H9 (cell line): ENCODE data around the gene OSTC. TPM values are rescaled to one million over a fixed set of nuclear protein-coding genes. Genes with fewer than 3 reads are reported as not detected.

Experiments used
- DNase-seq: peaks from one replicate; pipeline ENCODE4 v3.0.0-alpha.2; 2017
- H2AFZ ChIP-seq: one replicate; pipeline ENCODE4 v1.6.1; 2013; ENCODE audit warnings: mild to moderate bottlenecking, low read length, control low read depth, moderate library complexity
- H2AK5ac ChIP-seq: 2 replicates; pipeline ENCODE4 v1.6.1; 2013; ENCODE audit warnings: low read length, control low read depth, mixed read lengths; ENCODE audit not compliant: insufficient read length
- H2BK120ac ChIP-seq: one replicate; pipeline ENCODE4 v1.6.1; 2013; ENCODE audit warnings: low read depth, mild to moderate bottlenecking, low read length, control low read depth, inconsistent platforms; ENCODE audit not compliant: poor library complexity, severe bottlenecking
- H2BK12ac ChIP-seq: 2 replicates; pipeline ENCODE4 v1.6.1; 2013; ENCODE audit warnings: low read length, control low read depth, mixed read lengths, low read depth; ENCODE audit not compliant: insufficient read length
- H2BK15ac ChIP-seq: 2 replicates; pipeline ENCODE4 v1.6.1; 2013; ENCODE audit warnings: low read depth, low read length, control low read depth
- H2BK20ac ChIP-seq: one replicate; pipeline ENCODE4 v1.6.1; 2013; ENCODE audit warnings: low read depth, mild to moderate bottlenecking, low read length, control low read depth, inconsistent platforms; ENCODE audit not compliant: poor library complexity, severe bottlenecking
- H2BK5ac ChIP-seq: 2 replicates; pipeline ENCODE4 v1.6.1; 2013; ENCODE audit warnings: low read length, control low read depth, mixed read lengths; ENCODE audit not compliant: insufficient read length
- H3K14ac ChIP-seq: 2 replicates; pipeline ENCODE4 v1.6.1; 2013; ENCODE audit warnings: low read length, control low read depth; ENCODE audit not compliant: insufficient read depth
- H3K18ac ChIP-seq: 2 replicates; pipeline ENCODE4 v1.6.1; 2013; ENCODE audit warnings: low read depth, mild to moderate bottlenecking, mixed read lengths, low read length, control low read depth; ENCODE audit not compliant: insufficient read length
- H3K23ac ChIP-seq: 2 replicates; pipeline ENCODE4 v1.6.1; 2013; ENCODE audit warnings: low read length, control low read depth, mixed read lengths, low read depth; ENCODE audit not compliant: insufficient read length
- H3K23me2 ChIP-seq: 2 replicates; pipeline ENCODE4 v1.6.1; 2013; ENCODE audit warnings: low read depth, mild to moderate bottlenecking, mixed read lengths, low read length, control low read depth; ENCODE audit not compliant: insufficient read length, poor library complexity, severe bottlenecking
- H3K27ac ChIP-seq: 2 replicates; pipeline ENCODE4 v1.5.1; 2013; ENCODE audit warnings: low read length, control low read depth, mixed read lengths, low read depth; ENCODE audit not compliant: insufficient read length
- H3K27me3 ChIP-seq: 2 replicates; pipeline ENCODE4 v1.6.1; 2013; ENCODE audit warnings: low read length, control low read depth, inconsistent platforms; ENCODE audit not compliant: insufficient read depth
- H3K4ac ChIP-seq: 2 replicates; pipeline ENCODE4 v1.6.1; 2013; ENCODE audit warnings: low read depth, mild to moderate bottlenecking, control low read depth, inconsistent platforms, low read length, moderate library complexity
- H3K4me1 ChIP-seq: 2 replicates; pipeline ENCODE4 v1.6.1; 2013; ENCODE audit warnings: low read length, control low read depth, inconsistent platforms; ENCODE audit not compliant: insufficient read depth
- H3K4me2 ChIP-seq: 2 replicates; pipeline ENCODE4 v1.6.1; 2013; ENCODE audit warnings: low read length, control low read depth, mixed read lengths; ENCODE audit not compliant: insufficient read length, insufficient read depth
- H3K56ac ChIP-seq: 2 replicates; pipeline ENCODE4 v1.6.1; 2013; ENCODE audit warnings: low read depth, mild to moderate bottlenecking, mixed read lengths, low read length, control low read depth; ENCODE audit not compliant: insufficient read length
- H3K79me1 ChIP-seq: 2 replicates; pipeline ENCODE4 v1.6.1; 2013; ENCODE audit warnings: low read depth, mild to moderate bottlenecking, moderate library complexity, low read length, control low read depth, inconsistent platforms; ENCODE audit not compliant: insufficient read depth, poor library complexity, severe bottlenecking
- H3K79me2 ChIP-seq: 2 replicates; pipeline ENCODE4 v1.6.1; 2013; ENCODE audit warnings: low read length, control low read depth, inconsistent platforms; ENCODE audit not compliant: insufficient read depth
- H3K9ac ChIP-seq: 2 replicates; pipeline ENCODE4 v1.6.1; 2013; ENCODE audit warnings: low read length, control low read depth, mixed read lengths; ENCODE audit not compliant: insufficient read length; ENCODE audit errors: extremely low read depth
- H3K9me3 ChIP-seq: one replicate; pipeline ENCODE4 v1.6.1; 2013; ENCODE audit warnings: low read depth, low read length, inconsistent platforms; ENCODE audit not compliant: control insufficient read depth
- H3T11ph ChIP-seq: one replicate; pipeline ENCODE4 v1.6.1; 2013; ENCODE audit warnings: mild to moderate bottlenecking, low read length, control low read depth, inconsistent platforms
- H4K20me1 ChIP-seq: one replicate; pipeline ENCODE4 v1.6.1; 2013; ENCODE audit not compliant: control insufficient read depth, insufficient read length, insufficient read depth
- H4K5ac ChIP-seq: 2 replicates; pipeline ENCODE4 v1.6.1; 2013; ENCODE audit warnings: low read depth, mild to moderate bottlenecking, mixed read lengths, low read length, control low read depth; ENCODE audit not compliant: insufficient read length
- H4K8ac ChIP-seq: replicated peaks from 2 replicates; pipeline ENCODE4 v1.6.1; 2013; ENCODE audit warnings: low read length, control low read depth, mixed read lengths, low read depth; ENCODE audit not compliant: insufficient read length
- H4K91ac ChIP-seq: 2 replicates; pipeline ENCODE4 v1.6.1; 2013; ENCODE audit warnings: low read depth, mild to moderate bottlenecking, moderate library complexity, mixed read lengths, low read length, control low read depth; ENCODE audit not compliant: insufficient read length
- H3K27ac Mint-ChIP-seq, 3 experiments: 2 replicates in 2 of 3; 3 replicates in 1 of 3; pipeline ENCODE4 v1.8.0; 2020 to 2021; ENCODE audit warnings: mixed read lengths in 3 of 3, mild to moderate bottlenecking in 1 of 3, moderate library complexity in 1 of 3
- H3K27me3 Mint-ChIP-seq: 2 replicates; pipeline ENCODE4 v1.8.0; 2021; ENCODE audit warnings: low read depth, mild to moderate bottlenecking, moderate library complexity, mixed read lengths
- H3K36me3 Mint-ChIP-seq, 3 experiments: 2 replicates in 2 of 3; 3 replicates in 1 of 3; pipeline ENCODE4 v1.8.0; 2020 to 2021; ENCODE audit warnings: low read depth in 3 of 3, mixed read lengths in 3 of 3; ENCODE audit not compliant: insufficient read depth in 1 of 3
- H3K4me1 Mint-ChIP-seq, 2 experiments: 2 replicates each; pipeline ENCODE4 v1.8.0; 2020; ENCODE audit warnings: mixed read lengths in 2 of 2
- H3K4me3 Mint-ChIP-seq, 2 experiments: 2 replicates in 1 of 2; 3 replicates in 1 of 2; pipeline ENCODE4 v1.8.0; 2020 to 2021; ENCODE audit warnings: mild to moderate bottlenecking in 2 of 2, mixed read lengths in 2 of 2, moderate library complexity in 1 of 2
- H3K9me3 Mint-ChIP-seq, 2 experiments: 2 replicates in 1 of 2; 3 replicates in 1 of 2; pipeline ENCODE4 v1.8.0; 2020; ENCODE audit warnings: mild to moderate bottlenecking in 2 of 2, mixed read lengths in 2 of 2, moderate library complexity in 1 of 2
- WGBS: extraction: QIAGEN DNeasy Blood & Tissue Kit; methylation state at CpG from one replicate; pipeline ENCODE4 v1.1.7; 2013; ENCODE audit warnings: missing lambda C conversion rate, low lambda C conversion rate, mixed read lengths; ENCODE audit not compliant: insufficient read length; ENCODE audit errors: extremely low coverage; 5-methylcytosine and 5-hydroxymethylcytosine counted together
- total RNA-seq: library from RNA; stranded (reverse); gene quantifications from 2 replicates; pipeline ENCODE4 v1.2.1, GENCODE V29; 2021
- TF ChIP-seq, protein P1 (sequence below): fragments of 200-600 bp; sonication (generic); conservative IDR thresholded peaks from 3 replicates; pipeline ENCODE4 v1.8.0; 2021; ENCODE audit warnings: antibody characterized with exemption, mild to moderate bottlenecking

Gene OSTC
- total RNA-seq, 1 experiment from 2014 or later: 130 TPM

DNA sequence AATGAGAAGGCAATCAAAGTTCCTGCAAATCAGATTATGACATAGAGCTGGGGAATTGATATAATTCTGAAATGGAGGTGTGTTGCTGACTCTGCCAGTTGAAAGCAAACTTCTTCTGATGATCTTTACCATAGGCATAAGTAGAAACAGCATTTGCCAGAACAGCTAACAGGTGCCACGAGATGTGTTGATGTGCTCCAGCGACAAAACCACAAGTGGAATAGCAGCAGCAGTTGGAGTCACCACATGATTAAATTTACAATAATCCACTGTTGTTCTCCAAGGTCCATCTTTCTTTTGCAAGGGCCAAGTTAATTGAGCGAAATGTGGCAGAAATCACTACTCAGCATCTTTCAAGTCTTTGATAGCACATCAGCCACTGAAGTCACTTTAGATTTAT lies 3.7 kb upstream of the OSTC start:
- H3K18ac ChIP-seq: no peak overlapping the region
- no peak overlapping the region for H3K23ac ChIP-seq
- no peak overlapping the region for H3K4ac ChIP-seq
- H3K79me2 ChIP-seq: peaks cover 10% of the 10 kb centered on the region; the same call in 1 of the 2 replicates
- no peak overlapping the region for H4K8ac ChIP-seq
- no peaks in the 10 kb centered on the region for H3K27me3 Mint-ChIP-seq
- H3K4me2 ChIP-seq: no peak overlapping the region
- H3T11ph ChIP-seq: no peak overlapping the region
- no peak overlapping the region for H2BK5ac ChIP-seq
- no peak overlapping the region for H2BK12ac ChIP-seq
- no peaks in the 10 kb centered on the region for H4K20me1 ChIP-seq
- no peaks in the 10 kb centered on the region for H3K9me3 ChIP-seq
- no peak overlapping the region for H4K5ac ChIP-seq
- no peak overlapping the region for H3K27ac Mint-ChIP-seq
- no peaks in the 10 kb centered on the region; a peak in 1 of 5 replicates for H3K9me3 Mint-ChIP-seq
- no peaks in the 10 kb centered on the region for H3K36me3 Mint-ChIP-seq
- H3K4me1 Mint-ChIP-seq: peaks cover 3 to 7% of the 10 kb centered on the region in 2 experiments; a peak in 2 of 4 replicates
- TF ChIP-seq, protein P1, sequence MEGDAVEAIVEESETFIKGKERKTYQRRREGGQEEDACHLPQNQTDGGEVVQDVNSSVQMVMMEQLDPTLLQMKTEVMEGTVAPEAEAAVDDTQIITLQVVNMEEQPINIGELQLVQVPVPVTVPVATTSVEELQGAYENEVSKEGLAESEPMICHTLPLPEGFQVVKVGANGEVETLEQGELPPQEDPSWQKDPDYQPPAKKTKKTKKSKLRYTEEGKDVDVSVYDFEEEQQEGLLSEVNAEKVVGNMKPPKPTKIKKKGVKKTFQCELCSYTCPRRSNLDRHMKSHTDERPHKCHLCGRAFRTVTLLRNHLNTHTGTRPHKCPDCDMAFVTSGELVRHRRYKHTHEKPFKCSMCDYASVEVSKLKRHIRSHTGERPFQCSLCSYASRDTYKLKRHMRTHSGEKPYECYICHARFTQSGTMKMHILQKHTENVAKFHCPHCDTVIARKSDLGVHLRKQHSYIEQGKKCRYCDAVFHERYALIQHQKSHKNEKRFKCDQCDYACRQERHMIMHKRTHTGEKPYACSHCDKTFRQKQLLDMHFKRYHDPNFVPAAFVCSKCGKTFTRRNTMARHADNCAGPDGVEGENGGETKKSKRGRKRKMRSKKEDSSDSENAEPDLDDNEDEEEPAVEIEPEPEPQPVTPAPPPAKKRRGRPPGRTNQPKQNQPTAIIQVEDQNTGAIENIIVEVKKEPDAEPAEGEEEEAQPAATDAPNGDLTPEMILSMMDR: no peak
- H3K56ac ChIP-seq: no peak overlapping the region
- no peak overlapping the region for H4K91ac ChIP-seq
- no peak overlapping the region for H2AK5ac ChIP-seq
- no peak overlapping the region for H2BK120ac ChIP-seq
- no CpG with 5 or more reads among the region's 3 CpGs for WGBS
- H2BK20ac ChIP-seq: no peak overlapping the region
- no peak for DNase-seq
- no peak overlapping the region for H3K27ac ChIP-seq
- no peak overlapping the region for H3K14ac ChIP-seq
- peaks cover 5% of the 10 kb centered on the region for H3K23me2 ChIP-seq
- no peaks in the 10 kb centered on the region for H3K27me3 ChIP-seq
- no peak overlapping the region for H3K9ac ChIP-seq
- no peaks in the 10 kb centered on the region for H3K4me1 ChIP-seq
- H2AFZ ChIP-seq: no peak overlapping the region
- no peaks in the 10 kb centered on the region for H3K79me1 ChIP-seq
- no peak overlapping the region for H2BK15ac ChIP-seq
- no peak overlapping the region for H3K4me3 Mint-ChIP-seq
